ENCODE data around the gene GPR25. TPM values are rescaled to one million over a fixed set of nuclear protein-coding genes. Genes with fewer than 3 reads are reported as not detected.

GPR25 gene
- total RNA-seq, 1 experiment from 2014 or later, result not detected

DNA sequence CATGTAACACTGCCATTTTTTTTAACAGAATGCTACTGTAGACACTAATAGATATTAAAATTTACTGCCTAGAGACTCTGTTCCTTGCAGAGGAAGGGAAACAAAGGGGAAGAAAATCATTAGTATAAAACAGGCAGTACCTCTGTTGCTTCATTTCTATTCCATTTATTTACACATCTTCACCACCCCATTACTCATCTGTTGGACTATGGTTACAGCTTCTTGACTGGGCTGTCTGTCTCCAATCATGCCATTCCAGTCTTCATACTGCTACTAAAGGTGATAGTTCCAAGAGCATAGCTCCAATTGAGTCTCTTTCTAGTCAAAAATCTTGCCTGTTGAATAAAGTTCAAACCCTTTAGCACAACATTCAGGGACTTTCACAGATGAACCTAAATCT lies 22.2 kb upstream of the GPR25 start:
- peaks cover 53% of the 10 kb centered on the region for H3K36me3 ChIP-seq (ENCODE audit: insufficient read depth, low read length, poor library complexity, severe bottlenecking)
- BruUV-seq (replicated peaks), result no TSS peak
- H3K27me3 ChIP-seq (replicated peaks; ENCODE audit: insufficient read depth, low read depth, low read length, poor library complexity), result no peaks in the 10 kb centered on the region
- no peak overlapping the region for H3K4me3 ChIP-seq (ENCODE audit: low read depth, low read length, poor library complexity, severe bottlenecking)
- DNase-seq (ENCODE audit: low spot score), result no peak
- CTCF ChIA-PET, result no interaction called here
- intact Hi-C loops (cut with micrococcal nuclease; ENCODE audit: unreplicated experiment), result no loop called here
- no peak for TF ChIP-seq CTCF (conservative IDR thresholded peaks at IDR 0.05; ENCODE audit: low read depth, low read length)
- no peaks in the 10 kb centered on the region for H3K9me3 ChIP-seq (ENCODE audit: low read depth, low read length, poor library complexity, severe bottlenecking)
- no peak overlapping the region for H3K27ac ChIP-seq (ENCODE audit: low read depth, low read length, poor library complexity, severe bottlenecking)
- no peaks in the 10 kb centered on the region for H3K4me1 ChIP-seq (ENCODE audit: insufficient read depth, low read length, poor library complexity, severe bottlenecking)
- POLR2A ChIA-PET (ENCODE audit: low non-redundant PET), result no interaction called here

DNA sequence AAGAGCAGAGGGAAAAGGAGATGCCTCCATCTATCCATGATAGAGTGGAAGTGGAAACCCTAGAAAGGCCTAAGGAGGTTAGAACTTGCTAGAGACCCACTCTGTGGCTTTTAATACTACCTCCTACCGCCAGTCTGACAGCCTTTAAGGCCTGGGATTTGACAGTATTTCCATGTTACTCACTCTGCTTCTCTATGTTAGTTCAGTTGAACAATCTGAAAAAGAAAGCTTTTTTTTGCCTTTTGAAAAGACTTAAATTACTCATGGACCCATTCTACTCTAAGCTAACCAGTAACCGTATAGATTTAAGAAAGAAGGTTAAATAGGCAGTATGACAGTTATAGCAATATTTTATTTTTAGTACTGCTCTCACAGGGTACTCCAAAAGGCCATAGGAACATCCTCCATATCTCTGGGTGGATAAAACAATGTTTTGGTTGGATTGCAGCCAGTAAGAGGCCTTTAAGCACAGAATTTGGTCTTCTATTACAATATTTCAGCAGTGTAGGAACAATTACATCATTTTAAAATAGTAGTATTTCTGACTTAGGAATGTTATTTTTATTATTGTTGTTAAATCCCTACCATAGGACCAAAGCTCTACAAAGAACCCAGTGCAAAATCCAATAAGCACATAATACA lies 15.9 kb upstream of the GPR25 start:
- BruUV-seq (replicated peaks), result no TSS peak
- DNase-seq (ENCODE audit: low spot score), result no peak
- POLR2A ChIA-PET (ENCODE audit: low non-redundant PET), result no interaction called here

GRCh38 chr1:200857804-200858203 lies 15.0 kb upstream of the GPR25 start:
- Histone ChIP-seq H3K36me3 (ENCODE audit: insufficient read depth, low read length, poor library complexity, severe bottlenecking) (peaks cover 33% of the 10 kb centered on the region), H3K4me1 (ENCODE audit: insufficient read depth, low read length, poor library complexity, severe bottlenecking) (no peaks in the 10 kb centered on the region), H3K4me3 (ENCODE audit: low read depth, low read length, poor library complexity, severe bottlenecking) (no peak overlapping the region), H3K9me3 (ENCODE audit: low read depth, low read length, poor library complexity, severe bottlenecking) (no peaks in the 10 kb centered on the region), H3K27ac (ENCODE audit: low read depth, low read length, poor library complexity, severe bottlenecking) (no peak overlapping the region), H3K27me3 (replicated peaks; ENCODE audit: insufficient read depth, low read depth, low read length, poor library complexity) (no peaks in the 10 kb centered on the region)
- no peak for DNase-seq (ENCODE audit: low spot score)
- intact Hi-C loops (cut with micrococcal nuclease; ENCODE audit: unreplicated experiment), result no loop called here
- TSS peak; percentile 39 for BruUV-seq (replicated peaks)
- ChIA-PET POLR2A (ENCODE audit: low non-redundant PET) (no interaction called here), CTCF (no interaction called here)
- TF ChIP-seq CTCF (conservative IDR thresholded peaks at IDR 0.05; ENCODE audit: low read depth, low read length) (no peak), EZH2 (IDR thresholded peaks at IDR 0.05; ENCODE audit: borderline replicate concordance, low read depth, low read length, poor library complexity, severe bottlenecking) (no peak)

More for the DNA sequence above, 15.9 kb upstream of the GPR25 start:
- Histone ChIP-seq H3K9me3 (ENCODE audit: low read depth, low read length, poor library complexity, severe bottlenecking) (no peaks in the 10 kb centered on the region), H3K4me1 (ENCODE audit: insufficient read depth, low read length, poor library complexity, severe bottlenecking) (no peaks in the 10 kb centered on the region), H3K27me3 (replicated peaks; ENCODE audit: insufficient read depth, low read depth, low read length, poor library complexity) (no peaks in the 10 kb centered on the region), H3K4me3 (ENCODE audit: low read depth, low read length, poor library complexity, severe bottlenecking) (no peak overlapping the region), H3K27ac (ENCODE audit: low read depth, low read length, poor library complexity, severe bottlenecking) (no peak overlapping the region), H3K36me3 (ENCODE audit: insufficient read depth, low read length, poor library complexity, severe bottlenecking) (peaks cover 33% of the 10 kb centered on the region)
- intact Hi-C loops (cut with micrococcal nuclease; ENCODE audit: unreplicated experiment), result no loop called here
- CTCF ChIA-PET, result no interaction called here
- no peak for TF ChIP-seq EZH2 (IDR thresholded peaks at IDR 0.05; ENCODE audit: borderline replicate concordance, low read depth, low read length, poor library complexity, severe bottlenecking)
- TF ChIP-seq CTCF (conservative IDR thresholded peaks at IDR 0.05; ENCODE audit: low read depth, low read length), result no peak
